SIG-M5 treated with dmso at 0.1 percent for 504 hours (cell line): Measurements from ENCODE around the gene NDUFB4.
"Not testable (repeated sequence)": the region's sequence is repeated elsewhere in the genome, so short reads cannot be mapped to it uniquely, and the experiment has no call there.

Experiments used
- DNase-seq: peaks from one replicate; lab custom pipeline; 2025; ENCODE audit not compliant: unreplicated experiment; lab: John Stamatoyannopoulos, UW

NDUFB4 gene

DNA sequence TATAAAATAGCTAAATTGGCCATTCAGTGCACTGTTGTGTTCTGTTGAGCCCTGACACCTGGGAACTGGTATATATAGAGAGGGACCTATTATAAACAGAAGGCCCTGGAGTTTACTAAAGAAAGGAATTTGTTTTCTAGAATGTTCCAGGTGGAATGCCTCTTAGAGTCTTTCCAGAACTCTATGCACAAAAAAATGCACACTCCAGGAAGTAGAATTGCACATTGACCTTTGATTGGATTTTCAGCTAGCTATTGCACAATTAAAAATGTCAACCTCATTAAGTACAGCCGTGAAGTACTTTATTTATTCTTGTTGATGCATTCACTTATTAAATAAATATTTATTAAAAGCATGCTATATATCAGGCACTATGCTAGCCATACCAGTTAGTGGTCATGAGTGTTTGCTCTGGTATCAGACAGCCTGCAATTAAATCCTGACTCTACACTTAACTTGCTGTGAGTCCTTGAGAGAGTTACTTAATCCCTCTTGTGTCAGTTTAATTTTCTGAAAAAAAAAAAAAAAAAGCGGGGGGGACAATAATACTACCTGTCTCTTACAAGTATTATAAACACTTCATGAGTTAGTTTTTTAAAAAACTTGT is 40.8 kb downstream of the NDUFB4 start:
- no peak for DNase-seq

DNA sequence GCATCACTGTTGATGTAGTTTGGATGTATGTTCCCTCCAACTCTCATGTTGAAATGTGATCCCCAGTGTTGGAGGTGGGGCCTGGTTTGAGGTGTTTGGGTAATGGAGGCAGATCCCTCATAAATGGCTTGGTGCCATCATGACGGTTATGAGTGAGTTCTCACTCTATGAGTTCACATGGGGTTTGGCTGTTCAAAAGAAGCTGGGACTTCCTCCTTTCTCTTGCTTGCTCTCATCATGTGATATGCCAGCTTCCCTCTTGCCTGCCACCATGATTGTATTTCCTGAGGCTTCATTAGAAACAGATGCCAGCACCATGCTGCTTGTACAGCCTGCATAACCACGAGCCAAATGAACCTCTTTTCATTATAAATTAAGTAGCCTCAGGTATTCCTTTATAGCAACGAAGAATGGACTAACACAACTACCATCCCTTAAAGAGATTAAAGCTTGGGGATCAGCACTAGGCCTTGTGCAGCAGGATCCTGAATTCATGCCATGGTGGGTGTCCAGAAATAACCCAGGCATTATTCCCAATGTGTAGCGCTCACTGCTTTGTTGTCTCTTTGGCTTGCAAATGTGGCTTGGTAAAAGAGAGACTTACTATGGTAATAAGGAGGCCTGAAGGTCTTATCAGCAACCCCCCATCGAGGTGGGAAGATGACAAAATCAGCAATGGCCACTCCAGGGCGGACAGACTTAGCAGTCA is 41.9 kb downstream of the NDUFB4 start:
- DNase-seq = no peak

GRCh38 chr3:120638820-120639219 is 42.7 kb downstream of the NDUFB4 start:
- not testable (repeated sequence) for DNase-seq

DNA sequence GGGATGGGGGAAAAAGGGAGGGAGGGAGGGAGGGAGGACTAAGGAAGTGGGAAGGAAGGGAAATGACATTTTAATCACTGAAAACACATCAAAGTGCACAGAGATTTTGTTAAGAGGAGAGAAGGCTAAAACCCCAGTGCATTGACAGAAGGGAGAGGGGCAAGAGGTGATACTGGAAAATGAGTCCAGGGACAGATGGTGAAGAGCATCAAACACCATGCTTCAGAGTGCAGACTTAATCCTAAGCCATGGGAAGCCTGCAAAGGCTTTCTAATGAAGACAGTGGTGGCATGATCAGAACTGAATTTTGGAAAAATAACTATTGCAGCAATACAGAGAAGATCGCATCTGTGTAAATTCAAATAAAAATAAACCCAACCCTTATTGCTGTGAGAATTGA is 44.1 kb downstream of the NDUFB4 start:
- DNase-seq = no peak

- DNase-seq = no peak
These were observed 45.6 kb downstream of the NDUFB4 start for GRCh38 chr3:120641696-120642246.

DNA sequence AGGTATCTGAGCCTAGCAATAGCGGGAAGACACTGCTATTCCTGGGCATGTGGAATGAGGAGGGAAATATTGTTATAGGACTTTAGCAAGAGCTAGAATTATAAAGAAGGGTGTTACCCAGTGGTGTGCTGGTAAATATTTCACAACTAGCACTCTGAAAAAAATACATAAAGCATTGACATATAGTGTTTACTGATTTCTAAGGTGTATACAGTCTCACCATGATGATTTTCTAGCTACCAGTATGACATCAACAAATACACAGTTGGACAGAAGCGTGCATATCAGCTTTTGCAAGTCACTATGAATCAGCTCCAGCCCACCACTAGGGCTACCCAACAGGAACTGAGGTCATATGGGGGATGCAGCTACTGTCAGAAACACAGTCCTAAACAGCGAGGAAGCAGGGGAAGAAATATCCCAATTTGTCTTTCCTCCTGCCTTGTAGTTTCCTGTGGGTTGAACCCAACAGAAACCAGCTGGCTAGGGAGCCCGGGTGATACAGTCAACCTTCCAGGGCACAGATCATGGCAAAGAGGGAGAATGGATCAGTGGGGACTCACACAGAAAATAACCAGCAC is 46.3 kb downstream of the NDUFB4 start:
- peak; percentile 89 for DNase-seq

GRCh38 chr3:120645083-120645845 is 49.1 kb downstream of the NDUFB4 start:
- DNase-seq = no peak

- no peak for DNase-seq
These were observed 50.8 kb downstream of the NDUFB4 start for GRCh38 chr3:120646771-120647432.

- no peak for DNase-seq
These were observed 52.2 kb downstream of the NDUFB4 start for GRCh38 chr3:120648290-120648689.

GRCh38 chr3:120649830-120650233 is 53.7 kb downstream of the NDUFB4 start:
- DNase-seq = no peak

DNA sequence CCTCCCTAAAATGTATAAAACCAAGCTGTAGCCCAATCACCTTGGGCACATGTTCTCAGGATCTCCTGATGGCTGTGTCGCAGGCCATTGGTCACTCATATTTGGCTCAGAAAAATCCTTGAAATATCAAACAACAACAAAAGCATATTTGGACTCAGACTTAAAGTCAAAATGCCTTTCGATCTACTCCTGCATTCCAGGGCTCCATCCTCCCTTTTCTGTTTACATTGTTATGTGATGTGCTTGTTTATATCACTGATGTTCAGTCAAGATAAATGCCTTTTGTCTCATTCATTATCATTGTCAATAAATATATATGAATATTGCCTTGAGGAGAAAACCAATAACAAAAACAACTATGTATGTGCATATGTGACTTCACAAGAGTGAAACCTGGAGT is 54.2 kb downstream of the NDUFB4 start:
- no peak for DNase-seq
